ENCODE results near the gene ASB16.

The ASB16 gene

DNA sequence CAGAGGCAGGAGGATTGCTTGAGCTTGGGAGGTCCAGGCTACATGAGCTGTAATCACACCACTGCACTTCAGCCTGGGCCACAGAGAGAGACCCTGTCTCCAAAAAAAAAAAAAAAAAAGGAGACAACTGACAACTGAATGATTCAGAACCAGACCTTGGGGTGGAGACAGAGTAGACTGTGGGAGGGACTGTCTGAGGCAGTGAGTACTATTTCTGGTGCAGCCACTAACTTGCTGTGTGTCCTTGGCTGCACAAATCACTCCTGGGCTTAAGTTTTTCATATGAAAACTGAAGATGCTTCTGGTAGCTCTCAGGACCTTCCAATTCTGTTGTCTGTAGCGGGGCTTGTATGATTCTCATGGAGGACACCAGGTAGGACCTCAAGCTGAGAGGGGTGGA, 5.8 kb downstream of the ASB16 start:
- no peaks in the 10 kb centered on the region for H3K9me3 ChIP-seq (ENCODE audit: control insufficient read depth, low read length)
- H3K36me3 ChIP-seq (ENCODE audit: control insufficient read depth, insufficient read depth, low read length): peaks cover 3% of the 10 kb centered on the region
- 90 to 98% methylated on average over 1 of the region's 1 CpG for WGBS, 2 experiments
- no peaks in the 10 kb centered on the region for H3K27me3 ChIP-seq (ENCODE audit: control insufficient read depth, insufficient read depth, low read length, poor library complexity, severe bottlenecking)
- no peaks in the 10 kb centered on the region for H3K4me1 ChIP-seq (ENCODE audit: control insufficient read depth, insufficient read depth, low read length)
- H3K4me3 ChIP-seq (ENCODE audit: insufficient read depth, low read depth, low read length): no peak overlapping the region
- H3K27ac ChIP-seq (ENCODE audit: insufficient read depth, low read depth, low read length, poor library complexity, severe bottlenecking): no peak overlapping the region

DNA sequence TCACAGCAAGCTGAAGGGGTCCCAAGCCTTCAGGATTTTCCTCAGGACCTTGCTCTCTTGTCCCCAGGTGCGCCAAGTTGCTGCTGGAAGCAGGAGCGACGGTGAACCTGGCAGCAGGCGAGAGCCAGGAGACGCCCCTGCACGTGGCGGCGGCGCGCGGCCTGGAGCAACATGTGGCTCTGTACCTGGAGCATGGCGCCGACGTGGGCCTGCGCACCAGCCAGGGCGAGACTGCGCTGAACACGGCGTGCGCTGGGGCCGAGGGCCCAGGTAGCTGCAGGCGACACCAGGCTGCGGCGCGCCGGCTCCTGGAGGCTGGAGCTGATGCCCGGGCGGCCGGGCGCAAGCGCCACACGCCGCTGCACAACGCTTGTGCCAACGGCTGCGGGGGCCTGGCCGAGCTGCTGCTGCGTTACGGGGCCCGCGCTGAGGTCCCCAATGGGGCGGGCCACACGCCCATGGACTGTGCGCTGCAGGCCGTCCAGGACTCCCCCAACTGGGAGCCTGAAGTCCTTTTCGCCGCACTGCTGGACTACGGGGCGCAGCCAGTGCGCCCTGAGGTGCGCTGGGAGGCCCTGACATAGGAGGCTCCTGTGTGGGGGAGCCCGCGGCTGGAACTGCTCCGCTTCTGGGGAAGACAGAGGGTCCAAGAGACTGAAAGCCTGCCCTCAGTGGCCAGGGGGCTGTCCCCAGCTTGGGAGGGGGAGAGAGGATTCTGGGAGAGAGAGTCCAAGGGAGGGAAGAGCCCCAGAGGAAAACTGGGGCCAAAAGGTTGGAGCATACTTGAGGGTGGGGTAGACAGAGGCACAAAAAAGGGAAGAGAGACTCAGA, 6.4 kb downstream of the ASB16 start:
- no peak overlapping the region for H3K27ac ChIP-seq (ENCODE audit: insufficient read depth, low read depth, low read length, poor library complexity, severe bottlenecking)
- H3K36me3 ChIP-seq (ENCODE audit: control insufficient read depth, insufficient read depth, low read length): peaks cover 8% of the 10 kb centered on the region
- no peaks in the 10 kb centered on the region for H3K27me3 ChIP-seq (ENCODE audit: control insufficient read depth, insufficient read depth, low read length, poor library complexity, severe bottlenecking)
- H3K4me3 ChIP-seq (ENCODE audit: insufficient read depth, low read depth, low read length): no peak overlapping the region
- 97% methylated on average over 54 of the region's 54 CpGs for WGBS, 2 experiments
- no peaks in the 10 kb centered on the region for H3K4me1 ChIP-seq (ENCODE audit: control insufficient read depth, insufficient read depth, low read length)
- H3K9me3 ChIP-seq (ENCODE audit: control insufficient read depth, low read length): no peaks in the 10 kb centered on the region

DNA sequence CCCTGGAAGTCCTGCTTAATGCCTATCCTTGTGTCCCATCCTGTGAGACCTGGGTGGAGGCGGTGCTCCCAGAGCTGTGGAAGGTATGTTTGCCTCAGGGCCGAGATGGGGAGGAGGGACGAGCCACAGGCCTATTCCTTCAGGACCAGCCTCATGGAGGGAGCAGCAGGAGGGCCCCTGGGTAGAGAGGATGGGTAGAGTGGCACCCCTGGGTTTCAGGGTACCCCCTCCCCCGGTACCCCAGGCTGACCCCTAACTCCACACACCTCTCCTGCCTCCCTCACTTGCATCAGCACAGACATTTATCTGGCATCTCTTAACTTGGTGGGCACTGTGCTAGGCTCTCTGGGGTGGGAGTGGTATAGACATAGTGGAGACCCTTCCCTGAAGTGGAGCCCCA, 7.1 kb downstream of the ASB16 start:
- H3K4me3 ChIP-seq (ENCODE audit: insufficient read depth, low read depth, low read length): no peak overlapping the region
- H3K27me3 ChIP-seq (ENCODE audit: control insufficient read depth, insufficient read depth, low read length, poor library complexity, severe bottlenecking): no peaks in the 10 kb centered on the region
- no peaks in the 10 kb centered on the region for H3K4me1 ChIP-seq (ENCODE audit: control insufficient read depth, insufficient read depth, low read length)
- no peaks in the 10 kb centered on the region for H3K9me3 ChIP-seq (ENCODE audit: control insufficient read depth, low read length)
- peaks cover 16% of the 10 kb centered on the region for H3K36me3 ChIP-seq (ENCODE audit: control insufficient read depth, insufficient read depth, low read length)
- WGBS, 2 experiments: 95 to 96% methylated on average over 3 to 4 of the region's 4 CpGs
- H3K27ac ChIP-seq (ENCODE audit: insufficient read depth, low read depth, low read length, poor library complexity, severe bottlenecking): no peak overlapping the region

DNA sequence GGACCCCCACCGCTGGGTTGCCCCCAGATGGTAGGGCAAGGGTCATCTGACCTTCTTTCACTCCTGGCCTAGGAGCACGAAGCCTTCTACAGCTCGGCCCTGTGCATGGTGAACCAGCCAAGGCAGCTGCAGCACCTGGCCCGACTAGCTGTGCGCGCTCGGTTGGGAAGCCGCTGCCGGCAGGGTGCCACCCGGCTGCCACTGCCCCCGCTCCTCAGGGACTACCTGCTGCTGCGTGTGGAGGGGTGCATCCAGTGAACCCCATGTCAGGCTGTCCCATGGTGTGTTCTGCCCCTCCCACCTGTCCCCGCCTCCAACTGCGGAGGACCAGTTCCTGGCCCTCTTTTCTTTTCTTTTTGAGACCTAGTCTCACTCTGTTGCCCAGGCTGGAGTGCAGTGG, 7.6 kb downstream of the ASB16 start:
- Histone ChIP-seq H3K9me3 (ENCODE audit: control insufficient read depth, low read length) (no peaks in the 10 kb centered on the region), H3K27ac (ENCODE audit: insufficient read depth, low read depth, low read length, poor library complexity, severe bottlenecking) (no peak overlapping the region), H3K4me1 (ENCODE audit: control insufficient read depth, insufficient read depth, low read length) (no peaks in the 10 kb centered on the region), H3K27me3 (ENCODE audit: control insufficient read depth, insufficient read depth, low read length, poor library complexity, severe bottlenecking) (no peaks in the 10 kb centered on the region), H3K4me3 (ENCODE audit: insufficient read depth, low read depth, low read length) (no peak overlapping the region), H3K36me3 (ENCODE audit: control insufficient read depth, insufficient read depth, low read length) (peaks cover 21% of the 10 kb centered on the region)
- 95 to 96% methylated on average over 14 of the region's 14 CpGs for WGBS, 2 experiments

DNA sequence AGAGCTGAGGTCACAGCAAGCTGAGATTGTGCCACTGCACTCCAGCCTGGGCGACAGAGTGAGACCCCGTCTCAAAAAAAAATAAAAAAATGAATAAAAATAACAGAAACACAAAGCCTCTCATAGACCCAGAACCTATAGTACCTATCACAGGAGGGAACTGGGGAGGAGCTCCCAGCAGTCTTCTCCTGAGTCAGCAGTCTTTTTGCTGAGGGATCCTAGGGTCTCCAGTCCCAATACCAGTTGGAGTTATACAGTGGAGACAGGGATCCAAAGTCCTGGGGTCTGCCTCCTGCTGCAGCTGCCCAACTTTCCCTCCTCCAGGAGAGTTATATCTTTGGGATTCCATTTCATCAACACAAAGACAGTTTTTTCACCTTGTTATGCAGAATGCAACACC, 12.5 kb downstream of the ASB16 start:
- Histone ChIP-seq H3K27ac (ENCODE audit: insufficient read depth, low read depth, low read length, poor library complexity, severe bottlenecking) (no peak overlapping the region), H3K4me1 (ENCODE audit: control insufficient read depth, insufficient read depth, low read length) (no peaks in the 10 kb centered on the region), H3K4me3 (ENCODE audit: insufficient read depth, low read depth, low read length) (no peak overlapping the region), H3K27me3 (ENCODE audit: control insufficient read depth, insufficient read depth, low read length, poor library complexity, severe bottlenecking) (no peaks in the 10 kb centered on the region), H3K9me3 (ENCODE audit: control insufficient read depth, low read length) (no peaks in the 10 kb centered on the region), H3K36me3 (ENCODE audit: control insufficient read depth, insufficient read depth, low read length) (peaks cover 20% of the 10 kb centered on the region)
- 87 to 97% methylated on average over 2 of the region's 2 CpGs for WGBS, 2 experiments

DNA sequence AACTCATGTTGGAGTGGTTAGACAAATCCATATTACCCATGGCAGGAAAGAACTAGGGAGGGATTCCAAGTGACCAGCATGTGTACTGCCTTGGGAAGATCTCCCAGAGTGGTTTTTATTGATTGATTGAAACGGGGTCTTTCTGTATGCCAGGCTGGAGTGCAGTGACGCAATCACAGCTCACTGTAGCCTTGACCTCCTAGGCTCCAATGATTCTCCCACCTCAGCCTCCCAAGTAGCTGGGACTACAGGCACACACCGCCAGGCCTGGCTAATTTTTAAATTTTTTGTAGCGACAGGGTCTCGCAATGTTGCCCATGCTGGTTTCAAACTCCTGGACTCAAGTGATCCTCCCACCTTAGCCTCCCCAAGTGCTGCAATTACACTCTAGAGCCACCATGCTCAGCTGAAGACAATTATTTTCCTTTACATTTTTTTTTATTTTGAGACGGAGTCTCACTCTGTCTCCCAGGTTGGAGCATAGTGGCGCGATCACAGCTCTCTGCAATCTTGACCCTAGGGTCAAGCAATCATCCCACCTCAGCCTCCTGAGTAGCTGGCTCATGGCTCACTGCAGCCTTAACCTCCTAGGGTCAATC, 13.8 kb downstream of the ASB16 start:
- H3K4me3 ChIP-seq (ENCODE audit: insufficient read depth, low read depth, low read length): no peak overlapping the region
- 92% methylated on average over 8 of the region's 8 CpGs for WGBS, 2 experiments

DNA sequence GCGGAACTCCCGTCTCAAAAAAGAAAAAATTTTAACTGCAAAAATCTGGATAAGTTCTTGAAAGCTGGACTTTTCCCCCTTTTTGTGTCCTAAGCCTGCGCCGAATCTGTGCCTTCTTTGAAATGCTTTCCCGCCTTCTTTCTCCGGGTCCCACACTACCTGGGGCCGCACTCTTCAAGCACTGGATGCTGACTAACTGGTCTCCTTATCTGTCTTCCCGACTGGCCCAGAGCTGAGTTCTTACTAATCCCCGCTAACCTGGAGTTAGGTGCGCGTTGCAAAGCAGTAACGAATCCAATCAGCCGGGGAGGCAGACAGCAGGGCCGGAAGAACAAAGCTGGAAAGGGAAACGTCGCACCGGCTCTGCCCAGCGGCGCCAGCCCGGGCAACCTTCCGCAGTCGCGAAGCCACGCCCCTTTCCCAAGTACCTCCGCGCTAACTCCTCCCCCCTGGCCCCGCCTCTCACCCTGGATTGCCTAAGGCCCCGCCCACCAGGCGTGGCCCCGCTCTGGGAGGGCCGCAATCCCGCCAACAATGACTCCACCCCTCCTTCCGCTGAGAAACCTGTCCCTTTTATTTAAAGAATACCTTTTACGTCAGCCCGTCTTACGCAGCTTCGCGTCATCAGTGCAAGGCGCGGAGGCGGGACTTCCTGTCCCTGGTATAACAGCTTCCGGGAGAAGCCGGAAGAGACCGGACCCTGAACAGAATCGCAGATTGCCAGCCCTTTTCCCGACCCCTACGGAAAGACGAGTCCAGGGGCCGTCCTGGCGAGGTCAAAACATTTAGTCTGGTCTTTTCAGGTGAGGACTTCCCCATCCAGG, 16.0 kb downstream of the ASB16 start, which contains the start of gene TMUB2:
Gene TMUB2 (plus strand): TSS at position 666 of the 824 bp plus-strand sequence. CDS start 737 bp downstream, outside the sequence.
- Histone ChIP-seq H3K4me3 (ENCODE audit: insufficient read depth, low read depth, low read length) (peak within 1 kb of the TSS; percentile 99), H3K9me3 (ENCODE audit: control insufficient read depth, low read length) (no peaks in the 10 kb centered on the region), H3K27ac (ENCODE audit: insufficient read depth, low read depth, low read length, poor library complexity, severe bottlenecking) (peak within 1 kb of the TSS; percentile 96), H3K36me3 (ENCODE audit: control insufficient read depth, insufficient read depth, low read length) (peaks cover 24% of the 10 kb centered on the region), H3K4me1 (ENCODE audit: control insufficient read depth, insufficient read depth, low read length) (no peaks in the 10 kb centered on the region), H3K27me3 (ENCODE audit: control insufficient read depth, insufficient read depth, low read length, poor library complexity, severe bottlenecking) (no peaks in the 10 kb centered on the region)
- 0% methylated on average over 50 of the region's 50 CpGs for WGBS, 2 experiments

More for the DNA sequence above, 13.8 kb downstream of the ASB16 start:
- peaks cover 24% of the 10 kb centered on the region for H3K36me3 ChIP-seq (ENCODE audit: control insufficient read depth, insufficient read depth, low read length)
- H3K27me3 ChIP-seq (ENCODE audit: control insufficient read depth, insufficient read depth, low read length, poor library complexity, severe bottlenecking): no peaks in the 10 kb centered on the region
- H3K9me3 ChIP-seq (ENCODE audit: control insufficient read depth, low read length): no peaks in the 10 kb centered on the region
- H3K4me1 ChIP-seq (ENCODE audit: control insufficient read depth, insufficient read depth, low read length): no peaks in the 10 kb centered on the region
- no peak overlapping the region for H3K27ac ChIP-seq (ENCODE audit: insufficient read depth, low read depth, low read length, poor library complexity, severe bottlenecking)

DNA sequence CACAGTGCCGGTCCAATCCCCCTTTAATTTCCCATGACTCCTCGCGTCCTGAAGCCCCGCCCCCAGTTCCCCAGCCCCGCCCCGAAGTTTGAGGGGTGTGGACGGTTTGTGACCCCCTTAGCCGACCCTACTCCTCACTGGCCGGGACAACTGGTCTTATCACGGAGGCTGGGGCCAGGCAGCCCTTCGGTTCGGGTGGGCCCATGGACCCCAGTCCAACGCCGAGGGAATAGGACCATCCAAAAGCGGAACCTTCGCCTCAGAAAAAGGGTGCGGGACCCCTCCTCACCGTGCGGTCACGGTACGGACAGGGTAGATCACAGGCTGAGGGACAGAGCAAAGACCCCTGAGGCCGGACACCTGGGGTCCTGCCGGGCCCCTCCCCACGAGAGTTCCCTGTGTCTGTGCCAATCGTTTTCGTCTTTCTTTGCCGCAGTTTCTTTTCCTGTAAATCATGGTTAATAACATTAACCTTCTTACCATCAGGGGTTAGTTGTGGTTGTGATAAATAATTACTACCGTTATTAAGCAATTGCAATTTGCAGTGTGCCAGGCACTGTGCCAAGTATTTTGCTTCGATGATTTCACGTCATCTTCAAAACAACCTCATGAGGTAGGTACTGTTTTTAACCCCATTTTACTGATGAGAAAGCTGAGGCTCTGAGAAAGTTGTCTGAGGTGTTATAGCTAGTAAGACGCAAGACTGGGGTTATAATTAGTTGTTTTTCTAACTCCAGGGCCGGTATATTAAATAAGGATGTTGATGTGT, 16.8 kb downstream of the ASB16 start:
- Histone ChIP-seq H3K36me3 (ENCODE audit: control insufficient read depth, insufficient read depth, low read length) (peaks cover 16% of the 10 kb centered on the region), H3K27ac (ENCODE audit: insufficient read depth, low read depth, low read length, poor library complexity, severe bottlenecking) (peak overlapping the region; percentile 85), H3K4me1 (ENCODE audit: control insufficient read depth, insufficient read depth, low read length) (no peaks in the 10 kb centered on the region), H3K4me3 (ENCODE audit: insufficient read depth, low read depth, low read length) (peak overlapping the region; percentile 99), H3K9me3 (ENCODE audit: control insufficient read depth, low read length) (no peaks in the 10 kb centered on the region), H3K27me3 (ENCODE audit: control insufficient read depth, insufficient read depth, low read length, poor library complexity, severe bottlenecking) (no peaks in the 10 kb centered on the region)
- WGBS, 2 experiments: 9 to 12% methylated on average over 32 of the region's 32 CpGs

DNA sequence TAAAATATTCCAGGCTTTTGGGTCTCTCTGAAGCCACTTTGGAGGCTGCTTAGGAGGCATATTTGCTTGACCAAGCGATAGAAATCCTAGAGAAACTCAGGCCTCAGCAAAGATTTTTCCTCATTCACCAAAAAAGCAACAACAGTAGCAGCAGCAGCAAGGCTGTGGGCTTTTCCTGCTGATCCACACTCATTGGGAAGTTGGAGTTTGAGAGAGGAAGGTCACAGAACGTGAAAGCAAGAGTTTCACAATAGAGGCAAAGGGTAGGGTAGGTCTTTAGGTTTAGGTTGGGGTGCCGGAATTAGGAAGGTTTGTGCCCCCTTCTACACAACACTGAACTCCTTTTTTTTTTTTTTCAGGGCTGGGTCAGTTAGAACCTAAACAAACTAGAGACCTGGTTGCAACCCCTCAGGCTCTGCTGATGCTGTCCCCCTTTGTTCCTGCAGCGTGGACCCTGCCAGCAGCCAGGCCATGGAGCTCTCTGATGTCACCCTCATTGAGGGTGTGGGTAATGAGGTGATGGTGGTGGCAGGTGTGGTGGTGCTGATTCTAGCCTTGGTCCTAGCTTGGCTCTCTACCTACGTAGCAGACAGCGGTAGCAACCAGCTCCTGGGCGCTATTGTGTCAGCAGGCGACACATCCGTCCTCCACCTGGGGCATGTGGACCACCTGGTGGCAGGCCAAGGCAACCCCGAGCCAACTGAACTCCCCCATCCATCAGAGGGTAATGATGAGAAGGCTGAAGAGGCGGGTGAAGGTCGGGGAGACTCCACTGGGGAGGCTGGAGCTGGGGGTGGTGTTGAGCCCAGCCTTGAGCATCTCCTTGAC, 18.3 kb downstream of the ASB16 start:
- peaks cover 9% of the 10 kb centered on the region for H3K36me3 ChIP-seq (ENCODE audit: control insufficient read depth, insufficient read depth, low read length)
- H3K4me3 ChIP-seq (ENCODE audit: insufficient read depth, low read depth, low read length): no peak overlapping the region
- no peaks in the 10 kb centered on the region for H3K4me1 ChIP-seq (ENCODE audit: control insufficient read depth, insufficient read depth, low read length)
- no peak overlapping the region for H3K27ac ChIP-seq (ENCODE audit: insufficient read depth, low read depth, low read length, poor library complexity, severe bottlenecking)
- H3K27me3 ChIP-seq (ENCODE audit: control insufficient read depth, insufficient read depth, low read length, poor library complexity, severe bottlenecking): no peaks in the 10 kb centered on the region
- 94 to 98% methylated on average over 12 of the region's 12 CpGs for WGBS, 2 experiments
- no peaks in the 10 kb centered on the region for H3K9me3 ChIP-seq (ENCODE audit: control insufficient read depth, low read length)
